HEK293T (cell line): Measurements from ENCODE around the gene PTPRZ1.

Experiments
- BHLHE40 ChIP-seq: fragments of 450-650 bp; IDR thresholded peaks from 2 replicates; pipeline ENCODE4 v1.6.1; 2016; ENCODE audit warnings: mild to moderate bottlenecking, moderate library complexity, borderline replicate concordance
- ELF4 ChIP-seq: fragments of 450-650 bp; IDR thresholded peaks from 2 replicates; pipeline ENCODE4 v1.6.1; 2017; ENCODE audit warnings: antibody characterized with exemption
- FOXA1 ChIP-seq: fragments of 450-650 bp; IDR thresholded peaks from 2 replicates; pipeline ENCODE4 v1.6.1; 2016; ENCODE audit warnings: mild to moderate bottlenecking
- SP1 ChIP-seq: fragments of 450-650 bp; IDR thresholded peaks from 2 replicates; pipeline ENCODE4 v1.6.1; 2017
- SUZ12 ChIP-seq: fragments of 450-650 bp; IDR thresholded peaks from 2 replicates; pipeline ENCODE4 v1.6.1; 2016; ENCODE audit warnings: mild to moderate bottlenecking

DNA sequence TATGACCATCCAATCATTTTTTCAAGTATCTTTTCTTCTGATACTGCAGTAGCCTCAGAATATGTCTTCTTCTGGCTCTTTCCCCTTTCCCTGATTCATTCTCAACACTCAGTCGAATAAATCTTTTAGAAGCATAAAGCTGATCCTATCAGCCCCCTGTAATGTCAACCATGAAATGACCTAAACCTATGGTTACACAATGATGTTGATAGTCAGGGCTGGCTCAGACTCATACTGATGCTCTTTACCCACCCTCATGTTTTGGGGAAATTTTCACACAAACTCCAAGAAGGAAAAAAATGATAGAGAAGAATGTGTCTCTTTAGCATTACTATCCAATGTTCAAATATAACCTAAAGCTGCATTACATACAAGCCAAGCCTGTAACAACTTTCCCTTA is 195.1 kb downstream of the PTPRZ1 start:
- TF ChIP-seq SUZ12 (no peak), SP1 (no peak), ELF4 (no peak), FOXA1 (no peak), BHLHE40 (no peak)
